Measurements from ENCODE around the gene SIRPB1.
"Not testable (repeated sequence)": the region's sequence is repeated elsewhere in the genome, so short reads cannot be mapped to it uniquely, and the experiment has no call there.

The SIRPB1 gene

GRCh38 chr20:1636621-1637020 is 16.8 kb upstream of the SIRPB1 start:
- DNase-seq (ENCODE audit: low spot score) = no peak

- DNase-seq (ENCODE audit: low spot score) = no peak
These were observed 15.6 kb upstream of the SIRPB1 start for GRCh38 chr20:1635291-1635979.

- DNase-seq (ENCODE audit: low spot score) = no peak
These were observed 13.7 kb upstream of the SIRPB1 start for GRCh38 chr20:1633535-1633934.

GRCh38 chr20:1632178-1632577 is 12.4 kb upstream of the SIRPB1 start:
- DNase-seq (ENCODE audit: low spot score) = no peak

GRCh38 chr20:1631309-1632151 is 11.7 kb upstream of the SIRPB1 start:
- DNase-seq (ENCODE audit: low spot score) = no peak

- no peak for DNase-seq (ENCODE audit: low spot score)
These were observed 10.4 kb upstream of the SIRPB1 start for GRCh38 chr20:1630186-1630585.

GRCh38 chr20:1629321-1629720 is 9.5 kb upstream of the SIRPB1 start:
- DNase-seq (ENCODE audit: low spot score) = no peak

- no peak for DNase-seq (ENCODE audit: low spot score)
These were observed 8.8 kb upstream of the SIRPB1 start for GRCh38 chr20:1628621-1629020.

- no peak for DNase-seq (ENCODE audit: low spot score)
These were observed 7.4 kb upstream of the SIRPB1 start for GRCh38 chr20:1627200-1627550.

GRCh38 chr20:1626528-1627199 is 6.9 kb upstream of the SIRPB1 start:
- DNase-seq (ENCODE audit: low spot score) = no peak

- DNase-seq (ENCODE audit: low spot score) = no peak
These were observed 5.4 kb upstream of the SIRPB1 start for GRCh38 chr20:1625083-1625690.

- DNase-seq (ENCODE audit: low spot score) = peak; percentile 10
These were observed 3.8 kb upstream of the SIRPB1 start for GRCh38 chr20:1623501-1624205.

- no peak for DNase-seq (ENCODE audit: low spot score)
These were observed 2.6 kb upstream of the SIRPB1 start for GRCh38 chr20:1622450-1622849.

- no peak for DNase-seq (ENCODE audit: low spot score)
These were observed 1.5 kb upstream of the SIRPB1 start for GRCh38 chr20:1621316-1621715.

- DNase-seq (ENCODE audit: low spot score) = no peak
These were observed 762 bp downstream of the SIRPB1 start for GRCh38 chr20:1618954-1619540.

GRCh38 chr20:1618479-1618878 is 1.3 kb downstream of the SIRPB1 start:
- DNase-seq (ENCODE audit: low spot score) = no peak

GRCh38 chr20:1616858-1617434 is 2.9 kb downstream of the SIRPB1 start:
- no peak for DNase-seq (ENCODE audit: low spot score)

GRCh38 chr20:1610404-1610803 is 9.4 kb downstream of the SIRPB1 start:
- not testable (repeated sequence) for DNase-seq (ENCODE audit: low spot score)

- DNase-seq (ENCODE audit: low spot score) = not testable (repeated sequence)
These were observed 11.0 kb downstream of the SIRPB1 start for GRCh38 chr20:1608678-1609347.

- no peak for DNase-seq (ENCODE audit: low spot score)
These were observed 19.1 kb downstream of the SIRPB1 start for GRCh38 chr20:1600736-1601135.

- DNase-seq (ENCODE audit: low spot score) = no peak
These were observed 24.5 kb downstream of the SIRPB1 start for GRCh38 chr20:1595333-1595732.

Data from globus pallidus (tissue), 1 donor.